ENCODE results near the gene TLE2. TPM values are rescaled to one million over a fixed set of nuclear protein-coding genes. Genes with fewer than 3 reads are reported as not detected.

The TLE2 gene
- polyA plus RNA-seq, 3 donors = not detected

GRCh38 chr19:3049089-3049488 lies 20.0 kb upstream of the TLE2 start:
- H3K9me3 Mint-ChIP-seq = peaks cover 0 to 9% (median 3%) of the 10 kb centered on the region in 7 donors
- H4K20me1 ChIP-seq (ENCODE audit: insufficient read depth, low read length) = peaks cover 14% of the 10 kb centered on the region
- peaks cover 5% of the 10 kb centered on the region for H3K4me1 Mint-ChIP-seq
- no peak overlapping the region for H3K4me3 ChIP-seq (replicated peaks in 1 of 3; ENCODE audit: low read depth in 2 of 3, low read length in 3 of 3)
- peaks cover 2 to 4% of the 10 kb centered on the region in 2 donors for H3K36me3 ChIP-seq (replicated peaks in 1 of 2; ENCODE audit: control insufficient read depth in 1 of 2, insufficient read depth in 2 of 2, low read length in 2 of 2)
- H3K4me2 ChIP-seq (replicated peaks; ENCODE audit: extremely low read depth, low read length, poor library complexity, severe bottlenecking) = no peak overlapping the region
- no peak overlapping the region for H3K9ac ChIP-seq (ENCODE audit: insufficient read depth, low read length, poor library complexity, severe bottlenecking)
- H3K4me1 ChIP-seq (ENCODE audit: control insufficient read depth in 1 of 2, insufficient read depth in 2 of 2, low read length in 2 of 2) = peaks cover 6 to 11% of the 10 kb centered on the region in 2 donors
- no peak overlapping the region for H3K27ac ChIP-seq (ENCODE audit: low read depth in 1 of 2, low read length in 2 of 2)
- H3K4me3 Mint-ChIP-seq = peak overlapping the region in 1 of 2 donors; percentile 44
- H3K27me3 Mint-ChIP-seq (ENCODE audit: low read depth in 3 of 3) = peaks cover 33 to 58% (median 34%) of the 10 kb centered on the region in 3 donors
- peaks cover 10 to 34% of the 10 kb centered on the region in 2 donors for H3K27me3 ChIP-seq (ENCODE audit: control insufficient read depth in 2 of 2, insufficient read depth in 2 of 2, low read length in 2 of 2)
- H3K36me3 Mint-ChIP-seq = peaks cover 10 to 17% of the 10 kb centered on the region in 2 donors
- no peaks in the 10 kb centered on the region for H3K79me2 ChIP-seq (ENCODE audit: insufficient read depth, low read length)
- H3K9me3 ChIP-seq (replicated peaks in 1 of 2; ENCODE audit: control insufficient read depth in 1 of 2, insufficient read depth in 1 of 2, low read length in 2 of 2) = no peaks in the 10 kb centered on the region
- TF ChIP-seq, protein P1, sequence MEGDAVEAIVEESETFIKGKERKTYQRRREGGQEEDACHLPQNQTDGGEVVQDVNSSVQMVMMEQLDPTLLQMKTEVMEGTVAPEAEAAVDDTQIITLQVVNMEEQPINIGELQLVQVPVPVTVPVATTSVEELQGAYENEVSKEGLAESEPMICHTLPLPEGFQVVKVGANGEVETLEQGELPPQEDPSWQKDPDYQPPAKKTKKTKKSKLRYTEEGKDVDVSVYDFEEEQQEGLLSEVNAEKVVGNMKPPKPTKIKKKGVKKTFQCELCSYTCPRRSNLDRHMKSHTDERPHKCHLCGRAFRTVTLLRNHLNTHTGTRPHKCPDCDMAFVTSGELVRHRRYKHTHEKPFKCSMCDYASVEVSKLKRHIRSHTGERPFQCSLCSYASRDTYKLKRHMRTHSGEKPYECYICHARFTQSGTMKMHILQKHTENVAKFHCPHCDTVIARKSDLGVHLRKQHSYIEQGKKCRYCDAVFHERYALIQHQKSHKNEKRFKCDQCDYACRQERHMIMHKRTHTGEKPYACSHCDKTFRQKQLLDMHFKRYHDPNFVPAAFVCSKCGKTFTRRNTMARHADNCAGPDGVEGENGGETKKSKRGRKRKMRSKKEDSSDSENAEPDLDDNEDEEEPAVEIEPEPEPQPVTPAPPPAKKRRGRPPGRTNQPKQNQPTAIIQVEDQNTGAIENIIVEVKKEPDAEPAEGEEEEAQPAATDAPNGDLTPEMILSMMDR (IDR thresholded peaks at IDR 0.05) = no peak
- DNase-seq = no peak
- peak overlapping the region in 1 of 7 donors; percentile 8 for H3K27ac Mint-ChIP-seq
- H2AFZ ChIP-seq (ENCODE audit: insufficient read depth, low read depth, low read length, poor library complexity, severe bottlenecking) = no peak overlapping the region
- intact Hi-C loops (cut with micrococcal nuclease) = no loop called here
- 100% methylated on average over 1 of the region's 3 CpGs for WGBS (ENCODE audit: insufficient coverage)

DNA sequence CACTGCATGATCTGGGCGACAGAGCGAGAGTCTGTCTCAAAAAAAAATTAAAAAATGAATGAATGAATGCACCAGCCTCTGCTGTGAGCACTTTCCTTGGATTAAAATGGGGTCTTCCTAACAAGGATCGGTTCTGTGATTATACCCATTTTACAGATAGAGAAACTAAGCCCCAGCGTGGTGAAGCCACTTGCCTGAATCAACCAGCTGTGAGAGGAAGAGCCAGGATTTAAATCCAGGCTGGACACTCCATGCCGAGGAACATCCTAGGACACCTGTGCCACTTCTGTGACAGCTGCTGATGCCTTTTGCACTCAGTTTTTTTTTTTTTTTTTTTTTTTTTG lies 19.1 kb upstream of the TLE2 start:
- Histone ChIP-seq H3K4me1 (ENCODE audit: control insufficient read depth in 1 of 2, insufficient read depth in 2 of 2, low read length in 2 of 2) (peaks cover 6 to 11% of the 10 kb centered on the region in 2 donors), H3K27ac (ENCODE audit: low read depth in 1 of 2, low read length in 2 of 2) (no peak overlapping the region), H3K9ac (ENCODE audit: insufficient read depth, low read length, poor library complexity, severe bottlenecking) (no peak overlapping the region), H2AFZ (ENCODE audit: insufficient read depth, low read depth, low read length, poor library complexity, severe bottlenecking) (no peak overlapping the region), H3K9me3 (replicated peaks in 1 of 2; ENCODE audit: control insufficient read depth in 1 of 2, insufficient read depth in 1 of 2, low read length in 2 of 2) (no peaks in the 10 kb centered on the region), H3K79me2 (ENCODE audit: insufficient read depth, low read length) (no peaks in the 10 kb centered on the region), H4K20me1 (ENCODE audit: insufficient read depth, low read length) (peaks cover 6% of the 10 kb centered on the region), H3K4me2 (replicated peaks; ENCODE audit: extremely low read depth, low read length, poor library complexity, severe bottlenecking) (peak overlapping the region; percentile 66), H3K36me3 (replicated peaks in 1 of 2; ENCODE audit: control insufficient read depth in 1 of 2, insufficient read depth in 2 of 2, low read length in 2 of 2) (peaks cover 0 to 1% of the 10 kb centered on the region in 2 donors), H3K4me3 (replicated peaks in 1 of 3; ENCODE audit: low read depth in 2 of 3, low read length in 3 of 3) (peak overlapping the region in 1 of 3 experiments; percentile 48), H3K27me3 (ENCODE audit: control insufficient read depth in 2 of 2, insufficient read depth in 2 of 2, low read length in 2 of 2) (peaks cover 10 to 34% of the 10 kb centered on the region in 2 donors)
- TF ChIP-seq, protein P1 (IDR thresholded peaks at IDR 0.05) = no peak
- Mint-ChIP-seq H3K27ac (no peak overlapping the region), H3K36me3 (peaks cover 4 to 9% of the 10 kb centered on the region in 2 donors), H3K27me3 (ENCODE audit: low read depth in 3 of 3) (peaks cover 35 to 67% (median 41%) of the 10 kb centered on the region in 3 donors), H3K9me3 (peaks cover 0 to 11% (median 3%) of the 10 kb centered on the region in 7 donors), H3K4me3 (peak overlapping the region; percentile 68 to 89), H3K4me1 (peaks cover 5% of the 10 kb centered on the region)
- no peak for DNase-seq
- intact Hi-C loops (cut with micrococcal nuclease) = no loop called here
- WGBS (ENCODE audit: insufficient coverage) = 81% methylated on average over 4 of the region's 5 CpGs

All from CD14-positive monocyte (primary cell).